HK-2 (cell line): ENCODE data around the gene RFFL.
A peak's percentile ranks its signal among the peaks of the same experiment; 100 is the strongest.

Source experiments
- DNase-seq: peaks from one replicate; pipeline ENCODE4 v3.0.0-alpha.2; 2018; ENCODE audit not compliant: unreplicated experiment

Gene RFFL

GRCh38 chr17:34974794-34975785 is 88.4 kb downstream of the RFFL start:
- DNase-seq = no peak

- DNase-seq = no peak
Observed at GRCh38 chr17:34974179-34974578, 89.3 kb downstream of the RFFL start.

- peak; percentile 88 for DNase-seq
Observed at GRCh38 chr17:34961093-34961911, 102.2 kb downstream of the RFFL start, which contains the start of the genes CCT6B and ZNF830. CCT6B (minus strand) TSS chr17:34961460; CDS start chr17:34961393, 67 bp downstream. ZNF830 (plus strand) TSS chr17:34961540; CDS start chr17:34961567, 27 bp downstream.

GRCh38 chr17:34958438-34958837 is 105.1 kb downstream of the RFFL start:
- DNase-seq = no peak
